K562 (cell line): ENCODE results near the gene SUPT16H. TPM values are rescaled to one million over a fixed set of nuclear protein-coding genes. Genes with fewer than 3 reads are reported as not detected.

Experiments
- polyA plus RNA-seq, 8 experiments: library from polyadenylated mRNA; depleted of rRNA in 4 of 8; stranded (reverse) in 5 of 8; unstranded in 3 of 8; fragments of >200 nt; fragmentation: Nextera tagmentation in 2 of 8; fragmentation: Illumina TruSeq in 1 of 8; extraction: Ambion mirVana in 2 of 8; extraction: Trizol in 1 of 8; gene quantifications; 2 replicates each; pipeline versions ENCODE4 v1.2.1 to v1.2.3, GENCODE V29; 2011 to 2014; ENCODE audit warnings: inconsistent platforms in 1 of 8, missing spikeins in 1 of 8
- small RNA-seq: library from RNA; depleted of rRNA; stranded (forward); fragments of <200 nt; gene quantifications from one replicate; pipeline ENCODE3, GENCODE V24; 2014
- total RNA-seq, 7 experiments: library from RNA; depleted of rRNA in 6 of 7; stranded (reverse); fragments of >200 nt in 6 of 7; fragmentation: Illumina TruSeq in 2 of 7; extraction: Trizol in 2 of 7; gene quantifications; 2 replicates each; pipeline versions ENCODE4 v1.2.1 to v1.2.3, GENCODE V29; 2011 to 2021; ENCODE audit warnings: low replicate concordance in 1 of 7

The SUPT16H gene
- total and polyA plus RNA-seq, 9 of the 15 experiments (the other 6 are each of a cell fraction or from before 2014, with no cell fraction given): 75.4 to 152 (median 105) TPM

Small RNA genes lying within 50 kb of the gene (small RNA-seq; reads per million reads assigned to genes)
- gene RN7SL650P (not detected), gene SNORD8 (3,525 reads per million, percentile 100 among the genes with 10 or more reads in this experiment), gene SNORD9 (38.1 reads per million, percentile 98 among the genes with 10 or more reads in this experiment)

Other genes with a start within 250 kb of the SUPT16H start
Only the 7 nearest of the 9 such genes appear.
- gene HNRNPC, start 114.6 kb downstream of the SUPT16H start, total RNA-seq (2014; rRNA removed): 957 and 1,143 TPM in 2 replicates
- gene HNRNPC, start 114.6 kb downstream of the SUPT16H start, total RNA-seq (2014; rRNA removed; fragmentation: Illumina TruSeq; extraction: Trizol): 1,233 and 1,451 TPM in 2 replicates
- 1,173 and 1,191 TPM in 2 replicates for gene HNRNPC, start 114.6 kb downstream of the SUPT16H start, total RNA-seq (2015; rRNA removed; fragmentation: Illumina TruSeq; extraction: Trizol)
- gene HNRNPC, start 114.6 kb downstream of the SUPT16H start, total RNA-seq (2021): 795 and 814 TPM in 2 replicates
- 1,168 and 1,525 TPM in 2 replicates for gene HNRNPC, start 114.6 kb downstream of the SUPT16H start, polyA plus RNA-seq (2011; rRNA removed)
- 1,403 and 1,557 TPM in 2 replicates for gene HNRNPC, start 114.6 kb downstream of the SUPT16H start, polyA plus RNA-seq (2014; fragmentation: Illumina TruSeq; extraction: Trizol)
- gene HNRNPC, start 114.6 kb downstream of the SUPT16H start, polyA plus RNA-seq (2014; fragmentation: Nextera tagmentation; extraction: Ambion mirVana): 1,000 to 10,000 TPM in 1 of 2 experiments, 100 to 1,000 TPM in 1; 679 to 1,238 TPM
- gene HNRNPC, start 114.6 kb downstream of the SUPT16H start, polyA plus RNA-seq (2014; rRNA removed): 1,109 and 1,156 TPM in 2 replicates
- gene RPGRIP1, start 103.9 kb downstream of the SUPT16H start, total RNA-seq (2014; rRNA removed): 0.53 and 0.95 TPM in 2 replicates
- gene RPGRIP1, start 103.9 kb downstream of the SUPT16H start, total RNA-seq (2014; rRNA removed; fragmentation: Illumina TruSeq; extraction: Trizol): 0.61 and 0.76 TPM in 2 replicates
- 0.41 and 0.72 TPM in 2 replicates for gene RPGRIP1, start 103.9 kb downstream of the SUPT16H start, total RNA-seq (2015; rRNA removed; fragmentation: Illumina TruSeq; extraction: Trizol)
- 0.31 and 0.47 TPM in 2 replicates for gene RPGRIP1, start 103.9 kb downstream of the SUPT16H start, total RNA-seq (2021)
- 0.56 and 0.80 TPM in 2 replicates for gene RPGRIP1, start 103.9 kb downstream of the SUPT16H start, polyA plus RNA-seq (2011; rRNA removed)
- gene RPGRIP1, start 103.9 kb downstream of the SUPT16H start, polyA plus RNA-seq (2014; fragmentation: Illumina TruSeq; extraction: Trizol): 0.33 and 0.86 TPM in 2 replicates
- gene RPGRIP1, start 103.9 kb downstream of the SUPT16H start, polyA plus RNA-seq (2014; fragmentation: Nextera tagmentation; extraction: Ambion mirVana): under 1 TPM in 1 of 2 experiments, not detected in 1; 0.49 TPM
- 0.31 and 0.57 TPM in 2 replicates for gene RPGRIP1, start 103.9 kb downstream of the SUPT16H start, polyA plus RNA-seq (2014; rRNA removed)
- gene CHD8, start 72.1 kb upstream of the SUPT16H start, total RNA-seq (2014; rRNA removed): 34.0 and 37.3 TPM in 2 replicates
- gene CHD8, start 72.1 kb upstream of the SUPT16H start, total RNA-seq (2014; rRNA removed; fragmentation: Illumina TruSeq; extraction: Trizol): 32.8 TPM in 2 replicates
- 33.1 and 33.6 TPM in 2 replicates for gene CHD8, start 72.1 kb upstream of the SUPT16H start, total RNA-seq (2015; rRNA removed; fragmentation: Illumina TruSeq; extraction: Trizol)
- 43.5 and 51.2 TPM in 2 replicates for gene CHD8, start 72.1 kb upstream of the SUPT16H start, total RNA-seq (2021)
- 11.1 and 15.3 TPM in 2 replicates for gene CHD8, start 72.1 kb upstream of the SUPT16H start, polyA plus RNA-seq (2011; rRNA removed)
- gene CHD8, start 72.1 kb upstream of the SUPT16H start, polyA plus RNA-seq (2014; fragmentation: Illumina TruSeq; extraction: Trizol): 34.5 and 36.9 TPM in 2 replicates
- 10 to 100 TPM; 11.8 to 16.8 TPM for gene CHD8, start 72.1 kb upstream of the SUPT16H start, polyA plus RNA-seq (2014; fragmentation: Nextera tagmentation; extraction: Ambion mirVana)
- gene CHD8, start 72.1 kb upstream of the SUPT16H start, polyA plus RNA-seq (2014; rRNA removed): 18.1 and 18.8 TPM in 2 replicates
- 5.5 and 8.3 TPM in 2 replicates for gene RAB2B, start 92.9 kb upstream of the SUPT16H start, total RNA-seq (2014; rRNA removed)
- gene RAB2B, start 92.9 kb upstream of the SUPT16H start, total RNA-seq (2014; rRNA removed; fragmentation: Illumina TruSeq; extraction: Trizol): 12.3 and 13.3 TPM in 2 replicates
- 9.1 and 9.5 TPM in 2 replicates for gene RAB2B, start 92.9 kb upstream of the SUPT16H start, total RNA-seq (2015; rRNA removed; fragmentation: Illumina TruSeq; extraction: Trizol)
- gene RAB2B, start 92.9 kb upstream of the SUPT16H start, total RNA-seq (2021): 9.8 and 10.5 TPM in 2 replicates
- 18.7 and 19.8 TPM in 2 replicates for gene RAB2B, start 92.9 kb upstream of the SUPT16H start, polyA plus RNA-seq (2011; rRNA removed)
- gene RAB2B, start 92.9 kb upstream of the SUPT16H start, polyA plus RNA-seq (2014; fragmentation: Illumina TruSeq; extraction: Trizol): 10.3 and 11.1 TPM in 2 replicates
- gene RAB2B, start 92.9 kb upstream of the SUPT16H start, polyA plus RNA-seq (2014; fragmentation: Nextera tagmentation; extraction: Ambion mirVana): 10 to 100 TPM in 1 of 2 experiments, 1 to 10 TPM in 1; 4.6 to 10.2 TPM
- 8.8 and 11.0 TPM in 2 replicates for gene RAB2B, start 92.9 kb upstream of the SUPT16H start, polyA plus RNA-seq (2014; rRNA removed)
- 9.9 and 14.0 TPM in 2 replicates for gene TOX4, start 93.2 kb upstream of the SUPT16H start, total RNA-seq (2014; rRNA removed)
- gene TOX4, start 93.2 kb upstream of the SUPT16H start, total RNA-seq (2014; rRNA removed; fragmentation: Illumina TruSeq; extraction: Trizol): 23.5 and 29.5 TPM in 2 replicates
- gene TOX4, start 93.2 kb upstream of the SUPT16H start, total RNA-seq (2015; rRNA removed; fragmentation: Illumina TruSeq; extraction: Trizol): 20.2 and 20.6 TPM in 2 replicates
- gene TOX4, start 93.2 kb upstream of the SUPT16H start, total RNA-seq (2021): 44.0 and 47.5 TPM in 2 replicates
- gene TOX4, start 93.2 kb upstream of the SUPT16H start, polyA plus RNA-seq (2011; rRNA removed): 61.8 and 64.1 TPM in 2 replicates
- 46.4 and 61.6 TPM in 2 replicates for gene TOX4, start 93.2 kb upstream of the SUPT16H start, polyA plus RNA-seq (2014; fragmentation: Illumina TruSeq; extraction: Trizol)
- gene TOX4, start 93.2 kb upstream of the SUPT16H start, polyA plus RNA-seq (2014; fragmentation: Nextera tagmentation; extraction: Ambion mirVana): 10 to 100 TPM; 41.0 to 76.5 TPM
- gene TOX4, start 93.2 kb upstream of the SUPT16H start, polyA plus RNA-seq (2014; rRNA removed): 33.8 and 34.1 TPM in 2 replicates
- gene METTL3, start 127.3 kb upstream of the SUPT16H start, total RNA-seq (2014; rRNA removed): 47.8 and 61.1 TPM in 2 replicates
- gene METTL3, start 127.3 kb upstream of the SUPT16H start, total RNA-seq (2014; rRNA removed; fragmentation: Illumina TruSeq; extraction: Trizol): 57.7 and 65.7 TPM in 2 replicates
- gene METTL3, start 127.3 kb upstream of the SUPT16H start, total RNA-seq (2015; rRNA removed; fragmentation: Illumina TruSeq; extraction: Trizol): 54.7 and 60.2 TPM in 2 replicates
- gene METTL3, start 127.3 kb upstream of the SUPT16H start, total RNA-seq (2021): 59.0 and 63.3 TPM in 2 replicates
- 151 and 164 TPM in 2 replicates for gene METTL3, start 127.3 kb upstream of the SUPT16H start, polyA plus RNA-seq (2011; rRNA removed)
- 68.3 and 74.8 TPM in 2 replicates for gene METTL3, start 127.3 kb upstream of the SUPT16H start, polyA plus RNA-seq (2014; fragmentation: Illumina TruSeq; extraction: Trizol)
- 10 to 100 TPM; 42.1 to 66.8 TPM for gene METTL3, start 127.3 kb upstream of the SUPT16H start, polyA plus RNA-seq (2014; fragmentation: Nextera tagmentation; extraction: Ambion mirVana)
- gene METTL3, start 127.3 kb upstream of the SUPT16H start, polyA plus RNA-seq (2014; rRNA removed): 102 and 115 TPM in 2 replicates
- gene SALL2, start 142.3 kb upstream of the SUPT16H start, total RNA-seq (2014; rRNA removed): 10.0 and 12.1 TPM in 2 replicates
- gene SALL2, start 142.3 kb upstream of the SUPT16H start, total RNA-seq (2014; rRNA removed; fragmentation: Illumina TruSeq; extraction: Trizol): 11.3 and 12.9 TPM in 2 replicates
- gene SALL2, start 142.3 kb upstream of the SUPT16H start, total RNA-seq (2015; rRNA removed; fragmentation: Illumina TruSeq; extraction: Trizol): 14.2 and 15.8 TPM in 2 replicates
- 25.9 and 27.6 TPM in 2 replicates for gene SALL2, start 142.3 kb upstream of the SUPT16H start, total RNA-seq (2021)
- 10.0 and 17.5 TPM in 2 replicates for gene SALL2, start 142.3 kb upstream of the SUPT16H start, polyA plus RNA-seq (2011; rRNA removed)
- gene SALL2, start 142.3 kb upstream of the SUPT16H start, polyA plus RNA-seq (2014; fragmentation: Illumina TruSeq; extraction: Trizol): 30.4 and 35.8 TPM in 2 replicates
- 1 to 10 TPM; 6.6 to 9.9 TPM for gene SALL2, start 142.3 kb upstream of the SUPT16H start, polyA plus RNA-seq (2014; fragmentation: Nextera tagmentation; extraction: Ambion mirVana)
- gene SALL2, start 142.3 kb upstream of the SUPT16H start, polyA plus RNA-seq (2014; rRNA removed): 12.5 and 13.1 TPM in 2 replicates